ENCODE results near the gene RRM1. TPM values are rescaled to one million over a fixed set of nuclear protein-coding genes. Genes with fewer than 3 reads are reported as not detected.
A peak's percentile ranks its signal among the peaks of the same experiment; 100 is the strongest.

RRM1 gene
- total and polyA plus RNA-seq, 9 of the 15 experiments (the other 6 are each of a cell fraction or from before 2014, with no cell fraction given) = 113 to 270 (median 163) TPM

DNA sequence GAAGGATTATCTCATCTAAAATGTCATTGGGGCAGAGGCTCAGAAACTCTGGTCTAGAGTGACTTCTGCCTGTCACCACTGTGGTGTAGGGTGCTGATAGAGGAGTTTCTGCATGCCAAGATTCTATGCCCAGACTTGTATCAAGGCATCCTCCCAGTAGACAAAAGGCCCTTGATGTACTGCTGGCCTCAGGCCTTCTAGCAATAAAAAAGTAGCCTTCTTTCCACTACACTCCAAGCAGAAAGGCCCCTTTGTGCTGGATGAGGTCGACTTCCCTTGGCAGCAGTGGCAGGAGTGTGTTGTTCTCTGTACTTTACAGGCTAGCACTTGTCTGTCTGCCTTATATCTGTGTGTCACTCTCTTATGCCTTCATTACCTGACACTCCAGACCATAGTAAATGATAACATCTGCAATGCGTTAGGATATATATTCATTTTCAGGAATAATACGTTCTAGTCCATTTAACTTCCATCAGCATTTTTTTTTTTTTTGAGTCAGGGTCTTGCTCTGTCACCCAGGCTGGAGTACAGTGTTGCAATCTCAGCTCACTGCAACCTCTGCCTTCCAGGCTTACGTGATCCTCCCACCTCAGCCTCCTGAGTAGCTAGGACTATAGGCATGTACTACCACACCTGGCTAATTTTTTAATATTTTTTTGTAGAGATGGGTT, 49.5 kb upstream of the RRM1 start:
- Histone ChIP-seq H3K4me2 (ENCODE audit: insufficient read depth, low read length) (no peak overlapping the region), H3K27me3 (ENCODE audit: control insufficient read depth in 2 of 2, insufficient read depth in 2 of 2, low read length in 2 of 2) (no peaks in the 10 kb centered on the region), H3K9me1 (ENCODE audit: control insufficient read depth, insufficient read depth, low read length) (no peaks in the 10 kb centered on the region), H3K27ac (ENCODE audit: extremely low read depth, low read depth, low read length) (no peak overlapping the region), H3K4me3 (no peak overlapping the region), H4K20me1 (replicated peaks; ENCODE audit: control insufficient read depth, insufficient read depth, low read length) (no peaks in the 10 kb centered on the region), H3K36me3 (ENCODE audit: control insufficient read depth, insufficient read depth, low read length) (no peaks in the 10 kb centered on the region), H3K9me3 (replicated peaks; ENCODE audit: control insufficient read depth, insufficient read depth, low read depth, low read length) (no peaks in the 10 kb centered on the region), H3K4me1 (replicated peaks in 1 of 2; ENCODE audit: control insufficient read depth in 2 of 2, insufficient read depth in 2 of 2, low read length in 2 of 2) (peaks cover 0 to 10% of the 10 kb centered on the region in 2 experiments; a peak in 2 of 5 replicates), H3K79me2 (ENCODE audit: control insufficient read depth, insufficient read depth, low read length) (0 out of 3 replicates have a peak, but pooled peaks cover 2% of the 10 kb centered on the region), H3K9ac (ENCODE audit: insufficient read depth in 1 of 2, low read depth in 2 of 2, low read length in 2 of 2) (no peak overlapping the region; a peak in 1 of 4 replicates), H2AFZ (ENCODE audit: low read depth, low read length) (no peak overlapping the region)
- POLR2A ChIA-PET = interaction anchor here (0.9 to 1.1 kb wide), 2 partner anchors 19 to 49 kb away, joined by 3 read pairs; no protein-coding TSS in a partner anchor
- in situ Hi-C loops (cut with MboI) (no loop called here), intact Hi-C loops (cut with micrococcal nuclease) (no loop called here)
- FAIRE-seq (no peak), DNase-seq (ENCODE audit: extremely low read depth in 1 of 4, low spot score in 3 of 4) (no peak), ATAC-seq (no peak)
- 35% methylated on average over 4 of the region's 4 CpGs for WGBS (ENCODE audit: insufficient coverage, low coverage, missing lambda C conversion rate)
- no peak for TF ChIP-seq ZNF347 (CRISPR knock-in tag; IDR thresholded peaks at IDR 0.05; ENCODE audit: low read depth)
- peak; percentile 50; the same call in 1 of the 2 replicates for TF ChIP-seq C11orf30 (IDR thresholded peaks at IDR 0.05; ENCODE audit: low read depth)
- TF ChIP-seq BMI1 (IDR thresholded peaks at IDR 0.05; ENCODE audit: low read length) = no peak
- peak; percentile 70 for TF ChIP-seq ZNF316 (IDR thresholded peaks at IDR 0.05)
- no TSS peak for BruUV-seq (replicated peaks)
- CTCF ChIA-PET (ENCODE audit: low intra/inter-chr PET ratio) = no interaction called here

DNA sequence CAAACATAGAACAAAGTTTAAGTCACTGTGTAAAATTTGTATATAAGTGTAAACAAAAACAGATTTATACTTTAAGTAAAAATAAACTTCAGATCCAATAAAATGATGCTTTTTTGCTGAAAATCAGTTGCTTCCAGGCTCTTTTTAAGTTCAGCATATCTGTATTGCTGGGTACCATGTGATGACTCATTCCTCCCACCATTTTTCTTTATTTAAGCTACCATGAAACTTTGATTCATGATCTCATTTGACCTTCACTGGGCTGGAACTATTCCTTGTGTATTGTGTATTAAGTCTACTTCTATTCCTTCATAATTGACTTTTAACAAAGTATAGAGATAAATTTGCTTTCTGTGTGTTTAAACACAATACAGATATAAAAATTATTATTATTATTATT, 46.3 kb upstream of the RRM1 start:
- ATAC-seq (no peak), DNase-seq (ENCODE audit: extremely low read depth in 1 of 4, low spot score in 3 of 4) (no peak), FAIRE-seq (no peak)
- H3K4me2 ChIP-seq (ENCODE audit: insufficient read depth, low read length) = no peak overlapping the region
- H3K27ac ChIP-seq (ENCODE audit: extremely low read depth, low read depth, low read length) = no peak overlapping the region
- H4K20me1 ChIP-seq (replicated peaks; ENCODE audit: control insufficient read depth, insufficient read depth, low read length) = no peaks in the 10 kb centered on the region
- H3K9ac ChIP-seq (ENCODE audit: insufficient read depth in 1 of 2, low read depth in 2 of 2, low read length in 2 of 2) = no peak overlapping the region
- TF ChIP-seq CBX1 (IDR thresholded peaks at IDR 0.05; ENCODE audit: low read depth) = no peak
- TF ChIP-seq, protein P1, sequence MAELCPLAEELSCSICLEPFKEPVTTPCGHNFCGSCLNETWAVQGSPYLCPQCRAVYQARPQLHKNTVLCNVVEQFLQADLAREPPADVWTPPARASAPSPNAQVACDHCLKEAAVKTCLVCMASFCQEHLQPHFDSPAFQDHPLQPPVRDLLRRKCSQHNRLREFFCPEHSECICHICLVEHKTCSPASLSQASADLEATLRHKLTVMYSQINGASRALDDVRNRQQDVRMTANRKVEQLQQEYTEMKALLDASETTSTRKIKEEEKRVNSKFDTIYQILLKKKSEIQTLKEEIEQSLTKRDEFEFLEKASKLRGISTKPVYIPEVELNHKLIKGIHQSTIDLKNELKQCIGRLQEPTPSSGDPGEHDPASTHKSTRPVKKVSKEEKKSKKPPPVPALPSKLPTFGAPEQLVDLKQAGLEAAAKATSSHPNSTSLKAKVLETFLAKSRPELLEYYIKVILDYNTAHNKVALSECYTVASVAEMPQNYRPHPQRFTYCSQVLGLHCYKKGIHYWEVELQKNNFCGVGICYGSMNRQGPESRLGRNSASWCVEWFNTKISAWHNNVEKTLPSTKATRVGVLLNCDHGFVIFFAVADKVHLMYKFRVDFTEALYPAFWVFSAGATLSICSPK (IDR thresholded peaks at IDR 0.05; ENCODE audit: borderline replicate concordance) = no peak
- TF ChIP-seq EGR1 (conservative IDR thresholded peaks at IDR 0.05) = 0 out of 2 replicates have a peak, but pooled peaks have one; percentile 14
- TF ChIP-seq, protein P2, sequence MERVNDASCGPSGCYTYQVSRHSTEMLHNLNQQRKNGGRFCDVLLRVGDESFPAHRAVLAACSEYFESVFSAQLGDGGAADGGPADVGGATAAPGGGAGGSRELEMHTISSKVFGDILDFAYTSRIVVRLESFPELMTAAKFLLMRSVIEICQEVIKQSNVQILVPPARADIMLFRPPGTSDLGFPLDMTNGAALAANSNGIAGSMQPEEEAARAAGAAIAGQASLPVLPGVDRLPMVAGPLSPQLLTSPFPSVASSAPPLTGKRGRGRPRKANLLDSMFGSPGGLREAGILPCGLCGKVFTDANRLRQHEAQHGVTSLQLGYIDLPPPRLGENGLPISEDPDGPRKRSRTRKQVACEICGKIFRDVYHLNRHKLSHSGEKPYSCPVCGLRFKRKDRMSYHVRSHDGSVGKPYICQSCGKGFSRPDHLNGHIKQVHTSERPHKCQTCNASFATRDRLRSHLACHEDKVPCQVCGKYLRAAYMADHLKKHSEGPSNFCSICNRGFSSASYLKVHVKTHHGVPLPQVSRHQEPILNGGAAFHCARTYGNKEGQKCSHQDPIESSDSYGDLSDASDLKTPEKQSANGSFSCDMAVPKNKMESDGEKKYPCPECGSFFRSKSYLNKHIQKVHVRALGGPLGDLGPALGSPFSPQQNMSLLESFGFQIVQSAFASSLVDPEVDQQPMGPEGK (CRISPR knock-in tag; IDR thresholded peaks at IDR 0.05; ENCODE audit: borderline replicate concordance) = no peak
- TF ChIP-seq JUND (IDR thresholded peaks at IDR 0.05; ENCODE audit: borderline replicate concordance, low read depth, low read length) = peak; percentile 53; the same call in 1 of the 2 replicates
- no peak; the same call in 2 of the 3 replicates for TF ChIP-seq JUND (tag; IDR thresholded peaks at IDR 0.05; ENCODE audit: borderline replicate concordance, low read depth, low read length)
- intact Hi-C loops (cut with micrococcal nuclease) (no loop called here), in situ Hi-C loops (cut with MboI) (no loop called here)
- H3K4me1 ChIP-seq (replicated peaks in 1 of 2; ENCODE audit: control insufficient read depth in 2 of 2, insufficient read depth in 2 of 2, low read length in 2 of 2) = peaks cover 0 to 10% of the 10 kb centered on the region in 2 experiments; a peak in 2 of 5 replicates
- no peaks in the 10 kb centered on the region for H3K36me3 ChIP-seq (ENCODE audit: control insufficient read depth, insufficient read depth, low read length)
- POLR2A ChIA-PET = no interaction called here
- H3K27me3 ChIP-seq (ENCODE audit: control insufficient read depth in 2 of 2, insufficient read depth in 2 of 2, low read length in 2 of 2) = no peaks in the 10 kb centered on the region
- CTCF ChIA-PET (ENCODE audit: low intra/inter-chr PET ratio) = interaction anchor here (0.5 kb wide), 1 partner anchor 453 kb away, joined by 3 read pairs; no protein-coding TSS in a partner anchor
- no peak overlapping the region for H3K4me3 ChIP-seq
- H3K79me2 ChIP-seq (ENCODE audit: control insufficient read depth, insufficient read depth, low read length) = 0 out of 3 replicates have a peak, but pooled peaks cover 2% of the 10 kb centered on the region
- BruUV-seq (replicated peaks) = no TSS peak
- H2AFZ ChIP-seq (ENCODE audit: low read depth, low read length) = no peak overlapping the region
- H3K9me3 ChIP-seq (replicated peaks; ENCODE audit: control insufficient read depth, insufficient read depth, low read depth, low read length) = no peaks in the 10 kb centered on the region
- no peaks in the 10 kb centered on the region for H3K9me1 ChIP-seq (ENCODE audit: control insufficient read depth, insufficient read depth, low read length)
